ENCODE results near the gene DRAXIN.
A peak's percentile ranks its signal among the peaks of the same experiment; 100 is the strongest.

The DRAXIN gene

DNA sequence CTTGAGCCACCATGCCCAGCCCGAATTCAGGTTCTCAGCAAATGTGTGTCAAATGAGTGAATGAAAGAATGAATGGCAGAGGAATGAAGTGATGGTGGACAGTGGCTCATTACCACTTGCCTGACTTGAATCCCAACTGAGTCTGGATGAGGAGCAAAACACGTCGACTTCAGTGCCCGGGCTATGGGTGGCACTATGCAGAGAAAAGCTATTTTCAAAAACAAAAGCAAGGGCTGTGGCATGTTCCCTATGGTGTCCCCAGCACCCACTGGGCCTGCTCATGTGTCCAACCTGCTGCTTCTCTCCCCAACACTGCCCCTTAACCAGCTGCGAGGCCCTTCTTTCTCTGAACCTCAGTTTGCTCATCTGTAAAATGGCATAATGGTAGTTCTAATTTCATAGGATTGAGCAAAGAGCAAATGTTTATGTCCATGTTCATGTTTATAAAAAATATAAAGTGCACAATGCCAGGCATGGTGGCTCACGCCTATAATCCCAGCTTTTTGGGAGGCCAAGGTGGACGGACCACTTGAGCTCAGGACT is 6.2 kb upstream of the DRAXIN start:
- no peak for DNase-seq

DNA sequence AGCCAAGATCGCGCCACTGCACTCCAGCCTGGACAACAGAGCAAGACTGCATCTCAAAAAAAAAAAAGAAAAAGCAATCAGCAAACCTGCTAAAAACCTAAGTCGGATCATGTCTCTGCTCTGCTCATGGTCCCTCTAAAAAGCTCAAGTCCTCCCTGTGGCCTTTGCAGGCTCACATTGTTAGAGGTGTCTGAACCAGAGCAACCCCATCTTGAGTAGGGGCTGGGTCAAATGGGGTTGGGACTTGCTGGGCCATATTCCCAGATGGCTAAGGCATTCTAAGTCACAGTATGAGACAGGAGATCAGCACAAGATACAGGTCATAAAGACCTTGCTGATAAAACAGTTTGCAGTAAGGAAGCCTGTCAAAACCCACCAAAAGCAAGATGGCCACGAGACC is 3.0 kb upstream of the DRAXIN start:
- DNase-seq: no peak

DNA sequence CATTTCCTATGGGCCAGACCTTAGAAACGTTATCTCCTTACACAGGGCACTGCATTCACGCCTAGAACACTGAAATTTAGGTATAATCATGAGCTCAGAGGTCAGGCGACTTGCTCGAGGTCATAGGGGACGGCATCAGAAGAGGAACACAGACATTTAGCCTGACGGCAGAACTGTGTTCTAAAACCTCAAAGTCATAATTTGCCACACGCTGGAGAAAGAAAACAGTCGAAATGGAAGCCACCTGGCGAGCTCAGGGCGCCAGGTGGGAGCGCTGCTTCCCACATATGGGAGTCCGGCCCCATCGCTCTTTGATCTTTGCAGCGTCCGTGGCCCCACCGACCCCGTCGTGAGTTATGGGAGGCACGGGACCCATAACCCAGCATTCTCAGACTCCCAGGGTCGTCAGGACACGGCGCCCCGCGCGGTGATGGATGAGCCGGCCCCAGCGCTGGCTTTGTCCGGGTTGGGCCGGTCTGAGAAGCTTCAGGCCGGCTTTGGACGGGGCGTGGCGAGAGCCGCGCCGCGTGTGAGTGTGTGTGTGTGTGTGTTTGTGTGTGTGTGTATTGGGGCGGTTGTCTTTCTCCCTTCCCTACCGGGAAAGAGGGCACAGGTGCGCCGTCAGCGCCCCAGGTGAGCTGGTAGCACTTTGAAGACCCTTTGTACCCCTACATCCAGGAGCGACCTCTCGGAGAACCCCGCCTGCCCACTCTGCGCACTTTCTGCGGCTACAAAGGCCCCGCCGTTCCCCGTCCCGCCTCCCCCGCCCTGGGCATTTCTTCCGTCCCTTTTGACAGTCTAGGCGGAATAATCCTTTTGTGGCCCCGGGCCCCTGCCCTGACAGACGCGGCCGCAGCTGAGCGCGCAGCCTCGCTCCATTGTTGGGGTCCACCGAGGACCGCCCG is 861 bp upstream of the DRAXIN start:
- DNase-seq: peak in 1 of 14 donors; percentile 23

GRCh38 chr1:11691928-11692711 is 610 bp downstream of the DRAXIN start:
- no peak for DNase-seq

DNA sequence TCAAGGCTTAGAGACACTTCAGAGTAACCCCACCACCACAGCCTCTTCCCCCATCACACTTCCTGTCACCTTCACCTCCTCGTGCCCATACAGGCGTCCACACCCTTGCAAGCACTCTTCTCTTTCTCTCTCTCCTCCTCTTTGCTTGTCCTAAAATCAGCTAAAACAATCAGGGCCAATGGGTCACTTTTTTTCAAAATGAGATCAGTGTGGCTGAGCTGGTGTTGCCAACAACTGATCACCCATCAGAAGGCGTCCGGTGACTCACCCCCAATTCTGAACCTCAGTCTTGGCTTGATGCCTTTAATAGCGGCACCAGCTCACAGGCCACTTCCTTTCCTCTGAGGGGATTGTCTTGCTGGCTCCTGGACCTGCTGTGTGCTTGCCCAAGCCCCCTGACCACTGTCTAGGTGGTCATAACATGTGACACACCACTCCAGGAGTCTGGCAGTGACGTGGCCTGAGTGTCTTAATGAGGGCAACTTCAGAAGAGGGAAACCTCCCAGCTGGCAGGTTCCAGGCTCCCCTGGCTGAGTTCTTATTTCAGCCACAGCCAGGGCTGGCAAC is 1.6 kb downstream of the DRAXIN start:
- peak in 6 of 14 donors; percentile 11 to 59 (median 16) for DNase-seq

DNA sequence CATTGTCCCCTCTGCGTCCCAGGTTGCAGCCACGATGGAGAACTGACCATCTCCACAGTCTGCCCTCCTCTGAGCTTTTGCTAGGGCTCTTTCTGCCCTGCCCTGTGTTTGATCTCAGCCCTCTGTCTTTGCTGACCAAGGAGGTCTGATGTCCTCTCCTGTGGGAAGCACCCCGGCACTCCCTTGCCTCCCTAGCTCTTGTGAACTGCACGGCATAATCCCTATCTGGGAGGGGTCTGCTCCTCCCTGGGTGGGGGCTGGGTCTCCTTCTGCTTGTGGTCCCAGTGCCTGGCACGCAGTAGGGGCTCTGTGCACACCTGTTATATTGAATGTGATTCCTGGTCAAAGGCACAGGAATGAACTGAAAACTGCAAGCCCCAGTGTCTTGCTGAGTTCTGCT is 2.4 kb downstream of the DRAXIN start:
- DNase-seq: no peak

GRCh38 chr1:11695861-11696260 is 4.4 kb downstream of the DRAXIN start:
- DNase-seq: no peak

- no peak for DNase-seq
Observed at GRCh38 chr1:11697188-11697892, 5.8 kb downstream of the DRAXIN start.

GRCh38 chr1:11697893-11698210 is 6.3 kb downstream of the DRAXIN start:
- DNase-seq: no peak

DNA sequence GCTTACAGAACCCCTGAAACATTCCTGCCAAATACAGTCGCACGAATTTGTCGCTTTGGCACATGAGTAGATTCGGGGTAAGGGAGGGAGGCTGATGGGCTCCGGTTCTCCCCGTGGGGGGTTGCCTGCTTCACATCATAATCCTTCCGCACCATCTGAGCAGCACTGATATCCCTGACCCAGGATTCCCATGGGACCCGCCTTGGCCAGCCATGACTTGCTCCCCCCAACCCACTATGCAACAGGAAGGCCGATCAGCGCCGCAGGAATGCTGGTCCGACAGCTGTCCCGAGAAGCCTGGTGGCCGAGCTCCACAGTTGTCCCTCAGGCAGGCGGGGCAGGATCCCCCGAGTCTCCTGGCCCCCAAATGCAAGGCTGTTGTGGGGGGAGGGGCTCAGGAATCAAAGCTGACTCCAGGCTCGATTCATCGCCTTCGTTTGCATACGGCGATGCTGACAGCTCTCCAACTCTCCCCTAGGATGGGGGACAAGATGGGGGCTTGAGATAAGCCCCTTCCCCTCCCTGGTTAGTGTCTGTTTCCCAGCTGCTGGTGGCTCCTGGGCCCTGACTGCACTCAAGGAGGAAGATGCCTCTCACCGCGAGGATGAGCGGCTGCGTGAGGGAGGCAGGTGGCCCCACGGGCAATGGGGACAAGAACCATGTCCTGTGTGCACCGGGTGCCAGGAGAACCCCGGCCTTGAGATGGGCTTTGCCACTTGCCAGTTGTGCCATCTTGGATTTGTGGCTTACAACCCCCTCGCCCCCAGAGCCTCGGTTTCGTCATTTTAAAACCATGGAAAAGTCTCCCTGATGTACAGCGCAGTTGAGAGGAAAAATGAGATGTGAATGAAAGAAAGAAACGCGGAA is 9.3 kb downstream of the DRAXIN start:
- DNase-seq: peak in 1 of 14 donors; percentile 56

DNA sequence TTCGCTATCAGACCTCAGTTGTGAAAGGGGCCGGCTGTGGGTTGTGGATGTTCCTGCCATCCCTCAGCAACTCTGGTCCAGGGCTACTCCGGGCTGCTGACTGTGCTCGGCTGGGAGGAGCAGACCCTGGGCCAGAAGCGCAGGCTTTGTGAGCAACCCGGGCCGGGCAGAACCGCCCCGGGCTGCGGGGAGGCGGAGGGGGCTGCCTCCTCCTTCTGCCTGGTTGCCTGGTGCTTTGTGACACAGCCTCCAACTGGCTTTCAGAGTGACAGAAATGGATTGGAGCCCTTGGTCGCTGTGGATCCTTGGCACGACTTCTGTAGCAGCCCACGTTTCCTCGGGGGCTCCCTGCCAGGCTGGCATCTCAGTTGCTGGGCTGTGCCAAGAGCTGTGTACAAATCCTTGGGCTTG is 10.0 kb downstream of the DRAXIN start:
- peak in 12 of 14 donors; percentile 35 to 96 (median 77) for DNase-seq

- peak in 1 of 14 donors; percentile 37 for DNase-seq
Observed at GRCh38 chr1:11701981-11702803, 10.7 kb downstream of the DRAXIN start.

- peak in 1 of 14 donors; percentile 7 for DNase-seq
Observed at GRCh38 chr1:11703357-11704193, 12.1 kb downstream of the DRAXIN start.

GRCh38 chr1:11704194-11704529 is 12.7 kb downstream of the DRAXIN start:
- DNase-seq: peak in 1 of 14 donors; percentile 26

GRCh38 chr1:11704691-11705475 is 13.4 kb downstream of the DRAXIN start:
- no peak for DNase-seq

GRCh38 chr1:11705596-11705995 is 14.1 kb downstream of the DRAXIN start:
- DNase-seq: no peak

- no peak for DNase-seq
Observed at GRCh38 chr1:11706292-11706691, 14.8 kb downstream of the DRAXIN start.

- DNase-seq: peak in 4 of 14 donors; percentile 23 to 52 (median 33)
Observed at GRCh38 chr1:11707621-11708276, 16.2 kb downstream of the DRAXIN start.
